Prostate gland (tissue), 2 donors: ENCODE results near the gene HIVEP3.

ENCODE experiments used
- CTCF ChIP-seq, 4 experiments: fragments of 200-600 bp in 2 of 4; fragments of 450-650 bp in 2 of 4; sonication (generic) in 2 of 4; IDR thresholded peaks; 1 replicate in 3 of 4; 2 replicates in 1 of 4; pipeline ENCODE4 v1.5.1; 2016 to 2019; ENCODE audit warnings: antibody characterized with exemption in 4 of 4, mild to moderate bottlenecking in 2 of 4, moderate library complexity in 2 of 4
- POLR2A ChIP-seq: fragments of 450-650 bp; IDR thresholded peaks from one replicate; pipeline ENCODE4 v1.6.1; 2016; ENCODE audit warnings: antibody characterized with exemption, mild to moderate bottlenecking
- POLR2AphosphoS5 ChIP-seq: sonication (generic); formaldehyde crosslinking; IDR thresholded peaks from one replicate; pipeline ENCODE4 v1.6.1; 2017; ENCODE audit warnings: antibody characterized with exemption

- TF ChIP-seq CTCF (IDR thresholded peaks at IDR 0.05) (no peak), POLR2A (no peak), POLR2AphosphoS5 (no peak)
These were observed 71.0 kb downstream of the HIVEP3 start for GRCh38 chr1:41847733-41848132.
